NCI-H345 treated with DMSO at 0.1 percent for 48 hours (cell line): ENCODE results near the gene HGD.
"Not testable (repeated sequence)": the region's sequence is repeated elsewhere in the genome, so short reads cannot be mapped to it uniquely, and the experiment has no call there.

ENCODE experiments used
- DNase-seq: peaks from one replicate; lab custom pipeline; 2025; ENCODE audit not compliant: unreplicated experiment; lab: John Stamatoyannopoulos, UW

The HGD gene

GRCh38 chr3:120680193-120680894, 1.7 kb downstream of the HGD start:
- no peak for DNase-seq

GRCh38 chr3:120678984-120679383, 3.1 kb downstream of the HGD start:
- no peak for DNase-seq

- no peak for DNase-seq
Observed at GRCh38 chr3:120678331-120678947, 3.6 kb downstream of the HGD start.

- DNase-seq, result not testable (repeated sequence)
Observed at GRCh38 chr3:120677193-120677592, 4.8 kb downstream of the HGD start.

- DNase-seq, result no peak
Observed at GRCh38 chr3:120673116-120673515, 8.9 kb downstream of the HGD start.

GRCh38 chr3:120670576-120670975, 11.5 kb downstream of the HGD start:
- no peak for DNase-seq

GRCh38 chr3:120664926-120665325, 17.1 kb downstream of the HGD start:
- DNase-seq, result no peak

- DNase-seq, result no peak
Observed at GRCh38 chr3:120661945-120662344, 20.1 kb downstream of the HGD start.

GRCh38 chr3:120661106-120661905, 20.7 kb downstream of the HGD start:
- no peak for DNase-seq

DNA sequence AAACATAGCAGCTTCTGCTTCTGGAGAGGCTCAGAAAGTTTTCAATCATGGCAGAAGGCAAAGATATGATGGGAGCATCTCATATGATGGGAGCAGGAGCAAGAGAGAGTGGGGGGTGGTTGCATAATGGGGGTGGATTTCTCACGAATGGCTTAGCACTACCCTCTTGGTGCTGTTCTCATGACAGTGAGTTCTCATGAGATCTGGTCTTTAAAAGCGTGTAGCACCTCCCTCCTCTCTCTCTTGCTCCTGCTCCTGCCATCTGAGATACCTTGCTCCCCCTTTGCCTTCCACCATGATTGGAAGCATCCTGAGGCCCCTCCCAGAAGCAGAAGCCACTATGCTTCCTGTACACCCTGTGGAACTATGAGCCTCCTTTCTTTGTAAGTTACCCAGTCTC, 22.2 kb downstream of the HGD start:
- no peak for DNase-seq

DNA sequence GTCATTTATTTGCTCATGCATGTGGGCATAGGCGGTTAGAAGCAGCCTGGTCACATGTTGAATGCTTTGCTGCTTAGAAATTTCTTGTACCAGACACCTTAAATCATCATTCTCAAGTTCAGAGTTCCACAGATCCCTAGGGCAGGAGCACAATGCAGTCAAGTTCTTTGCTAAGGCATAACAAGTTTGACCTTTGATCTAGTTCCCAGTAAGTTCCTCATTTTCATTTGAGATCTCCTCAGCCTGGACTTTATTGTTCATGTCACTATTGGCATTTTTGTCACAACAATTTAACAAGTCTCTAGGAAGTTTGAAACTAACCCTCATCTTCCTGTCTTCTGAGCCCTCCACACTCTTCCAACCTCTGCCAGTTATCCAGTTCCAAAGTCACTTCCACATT, 22.8 kb downstream of the HGD start:
- no peak for DNase-seq

- DNase-seq, result no peak
Observed at GRCh38 chr3:120652896-120653545, 29.0 kb downstream of the HGD start.

DNA sequence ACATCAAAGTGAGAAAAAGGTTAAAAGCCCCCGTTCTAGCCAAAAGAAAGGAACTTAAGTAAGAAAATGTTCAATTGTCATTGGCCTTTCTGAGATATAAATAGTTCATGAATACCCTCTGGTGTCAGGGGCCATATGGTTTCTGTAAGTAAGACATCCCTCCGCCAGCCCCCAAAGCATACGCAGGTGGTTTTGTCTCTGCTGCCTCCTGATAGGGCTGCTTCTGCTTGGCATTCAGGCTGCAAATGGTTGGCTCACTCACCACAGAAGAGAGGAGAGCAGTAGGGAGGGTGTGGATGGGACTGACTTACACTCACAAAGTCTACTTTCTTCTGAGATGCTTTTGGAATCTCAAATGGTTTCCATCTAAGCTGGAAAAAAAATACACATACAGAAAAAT, 29.8 kb downstream of the HGD start:
- no peak for DNase-seq

DNA sequence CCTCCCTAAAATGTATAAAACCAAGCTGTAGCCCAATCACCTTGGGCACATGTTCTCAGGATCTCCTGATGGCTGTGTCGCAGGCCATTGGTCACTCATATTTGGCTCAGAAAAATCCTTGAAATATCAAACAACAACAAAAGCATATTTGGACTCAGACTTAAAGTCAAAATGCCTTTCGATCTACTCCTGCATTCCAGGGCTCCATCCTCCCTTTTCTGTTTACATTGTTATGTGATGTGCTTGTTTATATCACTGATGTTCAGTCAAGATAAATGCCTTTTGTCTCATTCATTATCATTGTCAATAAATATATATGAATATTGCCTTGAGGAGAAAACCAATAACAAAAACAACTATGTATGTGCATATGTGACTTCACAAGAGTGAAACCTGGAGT, 31.7 kb downstream of the HGD start:
- DNase-seq, result no peak

DNA sequence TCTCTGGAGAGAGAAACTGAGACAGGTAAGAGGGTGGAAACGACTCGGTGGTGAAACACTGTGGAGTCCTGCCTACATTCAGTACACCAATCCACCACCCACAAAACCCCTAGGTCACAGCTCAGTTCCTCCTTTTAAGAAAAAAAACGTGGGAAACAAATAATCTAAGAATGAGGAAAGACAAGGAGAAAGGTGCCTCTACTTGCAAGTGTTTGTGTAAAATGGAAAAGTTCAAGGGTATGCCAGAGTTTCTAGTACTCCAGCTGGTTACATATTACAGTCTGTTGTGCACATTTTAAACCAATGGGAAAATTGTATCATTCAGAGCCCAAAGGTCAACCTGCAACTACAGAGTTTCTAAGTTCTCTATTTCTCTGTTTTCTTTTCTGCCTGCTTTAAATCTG, 32.2 kb downstream of the HGD start:
- DNase-seq, result no peak

GRCh38 chr3:120648290-120648689, 33.7 kb downstream of the HGD start:
- DNase-seq, result no peak

DNA sequence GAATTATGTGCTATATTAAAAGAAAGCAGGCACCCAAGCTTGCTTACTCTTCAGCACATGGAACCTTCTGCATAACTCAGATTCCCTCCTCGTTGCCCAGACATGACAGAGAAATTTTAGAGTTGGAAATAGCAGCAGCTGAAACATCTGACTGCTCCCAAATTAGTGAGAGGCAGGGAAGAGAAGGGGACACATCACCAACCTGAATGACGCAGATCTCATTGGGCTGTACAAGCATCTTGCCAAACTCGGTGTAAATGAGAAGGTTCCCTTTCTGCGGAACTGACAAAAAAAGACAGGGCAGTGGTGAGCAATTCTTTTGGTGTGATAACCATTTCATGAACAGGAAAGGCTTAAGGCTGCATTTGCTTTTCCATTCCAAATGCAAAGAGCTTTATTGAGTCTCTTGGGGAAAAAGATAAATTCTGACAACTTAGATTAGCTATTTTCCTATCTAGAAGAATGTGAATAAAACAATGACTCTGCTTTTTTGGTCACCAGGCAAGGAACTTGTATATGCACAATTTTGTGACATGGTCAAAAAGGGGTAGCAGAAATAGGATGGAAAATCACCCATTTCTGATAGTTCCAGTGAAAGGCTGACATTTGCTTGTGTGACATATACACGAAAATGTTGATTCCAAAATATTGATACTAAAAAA, 35.1 kb downstream of the HGD start:
- no peak for DNase-seq

- no peak for DNase-seq
Observed at GRCh38 chr3:120645083-120645845, 36.8 kb downstream of the HGD start.

- DNase-seq, result no peak
Observed at GRCh38 chr3:120642368-120642948, 39.6 kb downstream of the HGD start.

- DNase-seq, result no peak
Observed at GRCh38 chr3:120641696-120642246, 40.3 kb downstream of the HGD start.
